ENCODE data around the gene BLACAT1.
"Not testable (repeated sequence)": the region's sequence is repeated elsewhere in the genome, so short reads cannot be mapped to it uniquely, and the experiment has no call there.

Gene BLACAT1

GRCh38 chr1:205481218-205481617 is 25.4 kb upstream of the BLACAT1 start:
- no peak for TF ChIP-seq CTCF (IDR thresholded peaks at IDR 0.05; ENCODE audit: insufficient read depth, low read length, poor library complexity, severe bottlenecking)

GRCh38 chr1:205480349-205480985 is 24.6 kb upstream of the BLACAT1 start:
- no peak for TF ChIP-seq CTCF (IDR thresholded peaks at IDR 0.05; ENCODE audit: insufficient read depth, low read length, poor library complexity, severe bottlenecking)
- no peaks in the 10 kb centered on the region for H3K36me3 ChIP-seq (ENCODE audit: control insufficient read depth, insufficient read depth, low read length)
- H3K27me3 ChIP-seq (replicated peaks; ENCODE audit: control insufficient read depth, insufficient read depth, low read length), result no peaks in the 10 kb centered on the region
- DNase-seq (ENCODE audit: extremely low read depth, insufficient read length), result peak; percentile 86
- H3K4me3 ChIP-seq (replicated peaks; ENCODE audit: low read depth, low read length), result no peak overlapping the region

More at GRCh38 chr1:205481218-205481617, 25.4 kb upstream of the BLACAT1 start:
- no peak overlapping the region for H3K4me3 ChIP-seq (replicated peaks; ENCODE audit: low read depth, low read length)
- H3K27me3 ChIP-seq (replicated peaks; ENCODE audit: control insufficient read depth, insufficient read depth, low read length), result no peaks in the 10 kb centered on the region
- peak; percentile 66 for DNase-seq (ENCODE audit: extremely low read depth, insufficient read length)
- no peaks in the 10 kb centered on the region for H3K36me3 ChIP-seq (ENCODE audit: control insufficient read depth, insufficient read depth, low read length)

- not testable (repeated sequence) for H3K4me3 ChIP-seq (replicated peaks; ENCODE audit: low read depth, low read length); H3K27me3 ChIP-seq (replicated peaks; ENCODE audit: control insufficient read depth, insufficient read depth, low read length); DNase-seq (ENCODE audit: extremely low read depth, insufficient read length); H3K36me3 ChIP-seq (ENCODE audit: control insufficient read depth, insufficient read depth, low read length)
These were observed 23.1 kb upstream of the BLACAT1 start for GRCh38 chr1:205478985-205479384.

GRCh38 chr1:205477759-205478247 is 22.0 kb upstream of the BLACAT1 start:
- no peak for TF ChIP-seq CTCF (IDR thresholded peaks at IDR 0.05; ENCODE audit: insufficient read depth, low read length, poor library complexity, severe bottlenecking)
- Histone ChIP-seq H3K4me3 (replicated peaks; ENCODE audit: low read depth, low read length) (no peak overlapping the region), H3K27me3 (replicated peaks; ENCODE audit: control insufficient read depth, insufficient read depth, low read length) (no peaks in the 10 kb centered on the region; the same call in 1 of the 2 replicates), H3K36me3 (ENCODE audit: control insufficient read depth, insufficient read depth, low read length) (no peaks in the 10 kb centered on the region)
- DNase-seq (ENCODE audit: extremely low read depth, insufficient read length), result no peak

GRCh38 chr1:205477121-205477758 is 21.4 kb upstream of the BLACAT1 start:
- Histone ChIP-seq H3K27me3 (replicated peaks; ENCODE audit: control insufficient read depth, insufficient read depth, low read length) (no peaks in the 10 kb centered on the region; the same call in 1 of the 2 replicates), H3K4me3 (replicated peaks; ENCODE audit: low read depth, low read length) (no peak overlapping the region), H3K36me3 (ENCODE audit: control insufficient read depth, insufficient read depth, low read length) (no peaks in the 10 kb centered on the region)
- DNase-seq (ENCODE audit: extremely low read depth, insufficient read length), result no peak
- no peak for TF ChIP-seq CTCF (IDR thresholded peaks at IDR 0.05; ENCODE audit: insufficient read depth, low read length, poor library complexity, severe bottlenecking)

GRCh38 chr1:205476648-205477047 is 20.8 kb upstream of the BLACAT1 start:
- H3K36me3 ChIP-seq (ENCODE audit: control insufficient read depth, insufficient read depth, low read length), result no peaks in the 10 kb centered on the region
- no peaks in the 10 kb centered on the region; the same call in 1 of the 2 replicates for H3K27me3 ChIP-seq (replicated peaks; ENCODE audit: control insufficient read depth, insufficient read depth, low read length)

More at GRCh38 chr1:205476648-205477047, 20.8 kb upstream of the BLACAT1 start:
- no peak for DNase-seq (ENCODE audit: extremely low read depth, insufficient read length)
- H3K4me3 ChIP-seq (replicated peaks; ENCODE audit: low read depth, low read length), result no peak overlapping the region
- no peak for TF ChIP-seq CTCF (IDR thresholded peaks at IDR 0.05; ENCODE audit: insufficient read depth, low read length, poor library complexity, severe bottlenecking)

Data from GM06990 (cell line).